ENCODE data around the gene FANCD2.
"Not testable (repeated sequence)": the region's sequence is repeated elsewhere in the genome, so short reads cannot be mapped to it uniquely, and the experiment has no call there.

Gene FANCD2

DNA sequence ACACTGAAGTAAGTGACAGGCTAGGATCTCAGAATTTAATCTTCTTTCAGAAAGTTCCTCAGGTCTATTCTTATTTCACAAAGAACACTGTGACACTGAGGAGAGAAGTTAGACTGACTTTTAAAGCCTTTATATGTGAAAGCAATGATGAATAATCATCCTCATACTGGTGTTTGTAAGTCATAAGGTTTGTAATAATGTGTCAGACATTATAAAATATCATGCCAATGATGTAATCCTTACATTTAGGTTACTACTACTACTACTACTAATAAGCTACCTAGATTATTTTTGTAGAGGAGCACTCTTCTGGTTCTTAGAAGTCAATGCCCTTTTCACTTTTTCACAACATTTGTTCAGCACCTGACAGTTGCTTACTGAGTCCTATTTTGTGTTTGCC is 48.4 kb downstream of the FANCD2 start:
- no peaks in the 10 kb centered on the region for H3K36me3 ChIP-seq (ENCODE audit: insufficient read depth, low read length)
- no peak overlapping the region for H3K4me3 ChIP-seq
- no peaks in the 10 kb centered on the region for H3K9me3 ChIP-seq (ENCODE audit: low read depth, low read length)
- no peak for DNase-seq (ENCODE audit: low read depth, low spot score)
- no peak overlapping the region for H3K27ac ChIP-seq
- H3K9ac ChIP-seq (ENCODE audit: insufficient read length), result no peak overlapping the region
- TF ChIP-seq EZH2 (IDR thresholded peaks at IDR 0.05) (no peak), FOXP2 (optimal IDR thresholded peaks at IDR 0.05; ENCODE audit: control extremely low read depth, extremely low read length, insufficient read depth) (no peak), POLR2AphosphoS5 (IDR thresholded peaks at IDR 0.05; ENCODE audit: borderline replicate concordance, low read depth, low read length) (no peak)

DNA sequence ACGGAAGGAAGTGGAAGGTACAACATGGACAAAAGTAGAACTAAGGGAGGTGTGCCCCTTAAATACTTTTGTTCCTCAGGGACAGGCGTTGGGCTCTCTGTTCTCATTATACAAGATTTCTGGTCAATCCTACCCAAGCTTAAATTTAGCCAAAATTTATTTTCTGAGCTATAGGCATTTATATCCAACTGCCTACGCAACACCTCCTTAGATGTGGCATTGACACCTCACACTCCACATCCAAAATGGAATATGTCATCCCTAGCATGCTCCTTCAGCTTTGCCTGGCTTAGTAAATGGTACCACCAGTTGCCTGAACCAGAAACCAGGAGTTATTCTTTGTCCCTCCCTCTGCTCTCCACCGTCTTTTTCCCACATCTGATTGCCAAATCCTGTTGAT is 55.6 kb downstream of the FANCD2 start:
- Histone ChIP-seq H3K9ac (ENCODE audit: insufficient read length) (no peak overlapping the region), H3K27ac (no peak overlapping the region), H3K4me3 (no peak overlapping the region), H3K9me3 (ENCODE audit: low read depth, low read length) (no peaks in the 10 kb centered on the region), H3K36me3 (ENCODE audit: insufficient read depth, low read length) (peaks cover 15% of the 10 kb centered on the region; the same call in 1 of the 2 replicates)
- TF ChIP-seq EZH2 (IDR thresholded peaks at IDR 0.05) (no peak), FOXP2 (optimal IDR thresholded peaks at IDR 0.05; ENCODE audit: control extremely low read depth, extremely low read length, insufficient read depth) (no peak), POLR2AphosphoS5 (IDR thresholded peaks at IDR 0.05; ENCODE audit: borderline replicate concordance, low read depth, low read length) (no peak)
- no peak for DNase-seq (ENCODE audit: low read depth, low spot score)

DNA sequence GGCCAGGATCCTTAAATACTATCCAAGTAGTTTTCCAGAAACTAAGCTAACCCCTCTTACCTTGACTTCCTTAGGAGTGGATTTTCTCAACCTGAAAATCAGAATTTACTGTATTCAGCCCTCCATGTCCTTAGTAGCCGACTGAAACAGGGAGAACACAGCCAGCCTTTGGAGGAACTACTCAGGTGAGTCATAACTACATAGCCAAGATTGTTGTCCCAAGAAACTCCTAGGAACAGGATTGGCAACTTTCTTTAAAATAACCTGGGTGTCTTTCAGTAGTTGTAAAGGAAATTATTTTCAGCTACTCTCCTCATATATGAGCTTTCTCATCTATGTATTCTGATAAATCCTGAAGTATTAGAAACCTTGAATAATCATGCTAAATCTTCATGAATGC is 59.5 kb downstream of the FANCD2 start:
- Histone ChIP-seq H3K4me3 (no peak overlapping the region), H3K36me3 (ENCODE audit: insufficient read depth, low read length) (peaks cover 18% of the 10 kb centered on the region; the same call in 1 of the 2 replicates), H3K9ac (ENCODE audit: insufficient read length) (no peak overlapping the region), H3K27ac (no peak overlapping the region), H3K9me3 (ENCODE audit: low read depth, low read length) (no peaks in the 10 kb centered on the region)
- TF ChIP-seq EZH2 (IDR thresholded peaks at IDR 0.05), result no peak
- TF ChIP-seq FOXP2 (optimal IDR thresholded peaks at IDR 0.05; ENCODE audit: control extremely low read depth, extremely low read length, insufficient read depth), result no peak
- no peak for TF ChIP-seq POLR2AphosphoS5 (IDR thresholded peaks at IDR 0.05; ENCODE audit: borderline replicate concordance, low read depth, low read length)
- DNase-seq (ENCODE audit: low read depth, low spot score), result no peak

DNA sequence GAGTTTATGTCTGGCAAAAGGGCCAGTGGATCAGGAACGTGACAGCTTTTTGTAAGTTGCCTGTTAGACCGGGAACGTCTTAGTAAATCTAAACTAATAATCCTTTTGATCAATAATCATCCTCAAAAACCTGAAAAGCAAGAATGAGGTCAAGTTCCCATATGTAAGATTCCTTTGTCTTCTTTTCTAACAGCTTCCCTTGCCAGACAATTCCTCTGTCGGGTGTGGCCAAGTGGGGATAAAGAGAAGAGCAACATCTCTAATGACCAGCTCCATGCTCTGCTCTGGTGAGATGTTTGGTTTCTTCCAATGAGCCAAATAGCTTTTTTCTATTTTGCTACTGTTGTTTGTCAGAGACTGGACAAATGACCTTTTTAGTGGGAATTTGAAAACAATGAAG is 62.0 kb downstream of the FANCD2 start:
- Histone ChIP-seq H3K4me3 (no peak overlapping the region), H3K27ac (no peak overlapping the region), H3K36me3 (ENCODE audit: insufficient read depth, low read length) (peaks cover 6% of the 10 kb centered on the region; the same call in 1 of the 2 replicates), H3K9ac (ENCODE audit: insufficient read length) (no peak overlapping the region), H3K9me3 (ENCODE audit: low read depth, low read length) (no peaks in the 10 kb centered on the region)
- DNase-seq (ENCODE audit: low read depth, low spot score), result no peak
- TF ChIP-seq FOXP2 (optimal IDR thresholded peaks at IDR 0.05; ENCODE audit: control extremely low read depth, extremely low read length, insufficient read depth) (no peak), EZH2 (IDR thresholded peaks at IDR 0.05) (no peak), POLR2AphosphoS5 (IDR thresholded peaks at IDR 0.05; ENCODE audit: borderline replicate concordance, low read depth, low read length) (no peak)

DNA sequence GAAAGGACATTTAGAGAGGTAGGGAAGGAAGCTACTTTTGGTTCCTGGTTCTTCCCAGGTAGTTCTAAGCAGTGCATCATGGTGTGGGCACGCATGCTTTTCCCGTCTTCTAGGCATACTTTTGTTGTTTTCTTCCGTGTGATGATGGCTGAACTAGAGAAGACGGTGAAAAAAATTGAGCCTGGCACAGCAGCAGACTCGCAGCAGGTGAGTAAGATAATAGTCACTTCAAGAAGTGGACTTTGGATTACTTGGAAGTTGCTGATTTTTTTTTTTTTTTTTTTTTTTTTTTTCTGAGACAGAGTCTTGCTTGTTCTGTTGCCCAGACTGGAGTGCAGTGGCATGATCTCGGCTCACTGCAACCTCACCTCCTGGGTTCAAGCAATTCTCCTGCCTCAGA is 63.9 kb downstream of the FANCD2 start:
- Histone ChIP-seq H3K9me3 (ENCODE audit: low read depth, low read length) (no peaks in the 10 kb centered on the region), H3K4me3 (no peak overlapping the region), H3K9ac (ENCODE audit: insufficient read length) (no peak overlapping the region), H3K36me3 (ENCODE audit: insufficient read depth, low read length) (peaks cover 3% of the 10 kb centered on the region; the same call in 1 of the 2 replicates), H3K27ac (no peak overlapping the region)
- TF ChIP-seq EZH2 (IDR thresholded peaks at IDR 0.05) (no peak), FOXP2 (optimal IDR thresholded peaks at IDR 0.05; ENCODE audit: control extremely low read depth, extremely low read length, insufficient read depth) (no peak), POLR2AphosphoS5 (IDR thresholded peaks at IDR 0.05; ENCODE audit: borderline replicate concordance, low read depth, low read length) (no peak)
- no peak for DNase-seq (ENCODE audit: low read depth, low spot score)

DNA sequence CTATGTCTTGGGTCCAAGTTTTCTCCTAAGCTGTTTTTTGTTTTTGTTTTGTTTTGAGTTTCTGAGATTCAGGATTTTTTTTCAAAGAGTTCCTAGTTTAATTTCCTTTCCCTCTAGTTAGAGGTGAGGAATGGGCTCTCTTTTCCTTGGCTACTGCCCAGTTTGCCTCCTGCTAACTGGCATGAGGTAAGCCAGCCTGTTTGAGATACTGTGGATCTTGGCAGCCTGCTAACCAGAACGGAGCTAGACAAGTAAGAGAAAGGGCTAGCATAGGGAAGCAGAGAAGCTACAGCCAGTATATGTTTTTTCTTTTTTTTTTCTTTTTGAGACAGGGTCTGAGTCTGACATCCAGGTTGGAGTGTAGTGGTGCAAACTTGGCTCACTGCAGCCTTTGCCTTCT is 64.5 kb downstream of the FANCD2 start:
- H3K36me3 ChIP-seq (ENCODE audit: insufficient read depth, low read length); H3K9ac ChIP-seq (ENCODE audit: insufficient read length); H3K27ac ChIP-seq; H3K9me3 ChIP-seq (ENCODE audit: low read depth, low read length); H3K4me3 ChIP-seq; DNase-seq (ENCODE audit: low read depth, low spot score): not testable (repeated sequence)

DNA sequence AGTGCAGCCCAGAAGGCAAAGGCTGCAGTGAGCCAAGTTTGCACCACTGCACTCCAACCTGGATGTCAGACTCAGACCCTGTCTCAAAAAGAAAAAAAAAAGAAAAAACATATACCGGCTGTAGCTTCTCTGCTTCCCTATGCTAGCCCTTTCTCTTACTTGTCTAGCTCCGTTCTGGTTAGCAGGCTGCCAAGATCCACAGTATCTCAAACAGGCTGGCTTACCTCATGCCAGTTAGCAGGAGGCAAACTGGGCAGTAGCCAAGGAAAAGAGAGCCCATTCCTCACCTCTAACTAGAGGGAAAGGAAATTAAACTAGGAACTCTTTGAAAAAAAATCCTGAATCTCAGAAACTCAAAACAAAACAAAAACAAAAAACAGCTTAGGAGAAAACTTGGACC is 65.2 kb downstream of the FANCD2 start:
- H3K27ac ChIP-seq; H3K9me3 ChIP-seq (ENCODE audit: low read depth, low read length); H3K9ac ChIP-seq (ENCODE audit: insufficient read length); H3K4me3 ChIP-seq; DNase-seq (ENCODE audit: low read depth, low spot score); H3K36me3 ChIP-seq (ENCODE audit: insufficient read depth, low read length): not testable (repeated sequence)

DNA sequence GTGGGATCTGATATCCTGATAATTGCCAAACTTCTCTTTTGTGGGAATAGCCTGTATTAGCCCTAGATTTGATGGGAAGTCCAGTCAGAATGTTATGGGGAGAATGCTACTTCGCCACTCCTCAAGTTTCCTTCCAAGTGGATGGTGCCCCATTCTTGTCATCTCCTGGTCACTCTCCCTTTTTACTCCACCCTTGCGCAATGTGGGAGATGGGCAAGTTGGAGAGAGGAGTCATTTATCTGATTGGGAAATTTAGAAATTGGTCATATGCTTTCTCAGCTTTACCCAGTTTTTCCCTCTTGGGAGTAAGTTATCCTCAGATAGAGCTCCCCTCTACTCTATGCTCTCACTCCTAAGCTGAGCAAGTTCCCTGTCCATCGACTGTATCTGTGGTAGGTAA is 67.4 kb downstream of the FANCD2 start:
- TF ChIP-seq FOXP2 (optimal IDR thresholded peaks at IDR 0.05; ENCODE audit: control extremely low read depth, extremely low read length, insufficient read depth) (no peak), POLR2AphosphoS5 (IDR thresholded peaks at IDR 0.05; ENCODE audit: borderline replicate concordance, low read depth, low read length) (no peak), EZH2 (IDR thresholded peaks at IDR 0.05) (no peak)
- no peak overlapping the region for H3K4me3 ChIP-seq
- no peaks in the 10 kb centered on the region for H3K9me3 ChIP-seq (ENCODE audit: low read depth, low read length)
- DNase-seq (ENCODE audit: low read depth, low spot score), result no peak
- no peak overlapping the region for H3K9ac ChIP-seq (ENCODE audit: insufficient read length)
- no peaks in the 10 kb centered on the region; the same call in 1 of the 2 replicates for H3K36me3 ChIP-seq (ENCODE audit: insufficient read depth, low read length)
- no peak overlapping the region for H3K27ac ChIP-seq

DNA sequence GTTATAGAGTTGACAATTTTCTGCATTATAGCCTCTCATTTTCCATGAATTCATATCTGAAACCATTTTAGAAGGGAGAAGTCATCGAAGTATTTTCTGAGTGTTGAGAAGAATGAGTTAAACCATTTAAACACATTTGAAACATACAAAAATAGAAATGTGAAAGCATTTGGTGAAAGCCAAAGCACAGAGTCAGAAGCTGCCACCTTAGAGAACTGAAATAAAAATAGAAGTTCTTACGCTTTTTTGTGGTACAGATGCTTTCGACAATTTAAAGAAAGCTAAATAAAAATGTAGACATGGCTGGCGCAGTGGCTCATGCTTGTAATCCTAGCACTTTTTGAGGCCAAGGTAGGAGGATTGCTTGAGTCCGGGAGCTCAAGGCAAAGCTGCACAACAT is 72.8 kb downstream of the FANCD2 start:
- H3K9me3 ChIP-seq (ENCODE audit: low read depth, low read length), result no peaks in the 10 kb centered on the region
- H3K27ac ChIP-seq, result no peak overlapping the region
- DNase-seq (ENCODE audit: low read depth, low spot score), result no peak
- no peak for TF ChIP-seq EZH2 (IDR thresholded peaks at IDR 0.05)
- no peak for TF ChIP-seq POLR2AphosphoS5 (IDR thresholded peaks at IDR 0.05; ENCODE audit: borderline replicate concordance, low read depth, low read length)
- TF ChIP-seq FOXP2 (optimal IDR thresholded peaks at IDR 0.05; ENCODE audit: control extremely low read depth, extremely low read length, insufficient read depth), result no peak
- no peak overlapping the region for H3K9ac ChIP-seq (ENCODE audit: insufficient read length)
- H3K36me3 ChIP-seq (ENCODE audit: insufficient read depth, low read length), result no peaks in the 10 kb centered on the region; the same call in 1 of the 2 replicates
- no peak overlapping the region for H3K4me3 ChIP-seq

Measured in SK-N-MC (cell line).